Measurements from ENCODE around the gene MEGF9. TPM values are rescaled to one million over a fixed set of nuclear protein-coding genes. Genes with fewer than 3 reads are reported as not detected.

MEGF9 gene
- total RNA-seq, 1 experiment from 2014 or later, result 35.7 TPM

DNA sequence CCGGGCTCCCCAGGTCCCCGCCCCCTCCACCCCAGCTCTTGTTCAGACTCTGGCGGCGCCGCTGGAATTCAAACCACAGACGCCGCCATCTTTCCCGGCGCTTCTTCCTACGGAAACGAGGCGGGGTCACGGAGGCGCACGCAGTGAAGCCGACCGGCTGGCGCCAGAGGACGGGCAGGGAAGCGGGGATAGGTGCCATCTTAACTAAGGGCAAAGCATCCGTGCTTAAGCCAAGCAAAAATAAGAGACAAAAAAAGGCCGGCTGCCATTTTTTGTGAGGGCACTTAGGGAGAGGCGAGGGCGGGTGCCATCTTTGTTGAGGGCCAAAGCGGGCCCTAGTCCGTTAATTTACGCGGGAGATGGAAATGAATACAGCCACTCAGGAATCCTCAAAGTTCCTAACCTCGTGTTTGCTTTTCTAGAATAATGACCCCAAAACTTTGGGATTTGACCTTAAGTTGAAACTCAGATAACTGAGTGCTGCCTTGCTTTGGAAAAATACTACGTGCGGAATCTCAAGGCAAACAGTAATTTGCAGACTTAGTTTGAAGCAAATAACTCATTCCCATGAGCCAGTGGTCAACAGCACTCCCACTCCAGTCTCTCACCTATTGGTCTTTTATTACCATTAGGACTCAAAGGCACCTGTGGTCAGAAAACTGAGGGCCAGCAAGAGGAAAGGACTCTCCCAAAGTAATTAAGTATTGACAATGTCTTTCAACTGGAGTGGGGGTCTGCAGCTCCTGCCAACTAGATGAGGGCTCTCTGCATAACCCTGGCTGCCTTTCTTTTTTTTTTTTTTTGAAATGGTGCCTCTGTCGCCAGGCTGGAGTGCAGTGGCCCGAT is 134.0 kb downstream of the MEGF9 start, which contains the start of gene CDK5RAP2:
Gene CDK5RAP2, minus strand, starts transcription at position 117 of the 846 bp plus-strand sequence. CDS start 189 bp downstream, outside the sequence.
- POLR2A ChIA-PET (ENCODE audit: unreplicated experiment), result interaction anchor here (0.7 kb wide), 1 partner anchor 213 kb away, joined by 3 read pairs; the partner anchor contains the start of gene FBXW2
- Histone ChIP-seq H3K27me3 (ENCODE audit: insufficient read depth, low read depth) (no peaks in the 10 kb centered on the region), H3F3A (ENCODE audit: insufficient read depth, low read depth) (no peaks in the 10 kb centered on the region), H3K36me3 (ENCODE audit: low read depth) (no peaks in the 10 kb centered on the region), H2AFZ (peak within 1 kb of the TSS; percentile 95), H3K79me2 (ENCODE audit: low read depth) (peaks cover 36% of the 10 kb centered on the region), H4K20me1 (ENCODE audit: insufficient read depth) (no peaks in the 10 kb centered on the region), H3K9me2 (ENCODE audit: insufficient read depth) (no peaks in the 10 kb centered on the region), H3K4me2 (peak within 1 kb of the TSS; percentile 79), H3K27ac (no peak within 1 kb of the TSS), H3K9me3 (ENCODE audit: insufficient read depth, low read depth) (no peaks in the 10 kb centered on the region), H3K4me3 (peak within 1 kb of the TSS; percentile 79), H3K4me1 (replicated peaks; ENCODE audit: insufficient read depth) (peaks cover 13% of the 10 kb centered on the region)
- TF ChIP-seq, protein P1, sequence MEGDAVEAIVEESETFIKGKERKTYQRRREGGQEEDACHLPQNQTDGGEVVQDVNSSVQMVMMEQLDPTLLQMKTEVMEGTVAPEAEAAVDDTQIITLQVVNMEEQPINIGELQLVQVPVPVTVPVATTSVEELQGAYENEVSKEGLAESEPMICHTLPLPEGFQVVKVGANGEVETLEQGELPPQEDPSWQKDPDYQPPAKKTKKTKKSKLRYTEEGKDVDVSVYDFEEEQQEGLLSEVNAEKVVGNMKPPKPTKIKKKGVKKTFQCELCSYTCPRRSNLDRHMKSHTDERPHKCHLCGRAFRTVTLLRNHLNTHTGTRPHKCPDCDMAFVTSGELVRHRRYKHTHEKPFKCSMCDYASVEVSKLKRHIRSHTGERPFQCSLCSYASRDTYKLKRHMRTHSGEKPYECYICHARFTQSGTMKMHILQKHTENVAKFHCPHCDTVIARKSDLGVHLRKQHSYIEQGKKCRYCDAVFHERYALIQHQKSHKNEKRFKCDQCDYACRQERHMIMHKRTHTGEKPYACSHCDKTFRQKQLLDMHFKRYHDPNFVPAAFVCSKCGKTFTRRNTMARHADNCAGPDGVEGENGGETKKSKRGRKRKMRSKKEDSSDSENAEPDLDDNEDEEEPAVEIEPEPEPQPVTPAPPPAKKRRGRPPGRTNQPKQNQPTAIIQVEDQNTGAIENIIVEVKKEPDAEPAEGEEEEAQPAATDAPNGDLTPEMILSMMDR (conservative IDR thresholded peaks at IDR 0.05), result no peak
- no peak for TF ChIP-seq EZH2 (IDR thresholded peaks at IDR 0.05; ENCODE audit: low read depth)
- intact Hi-C loops (cut with micrococcal nuclease; ENCODE audit: unreplicated experiment), result loop anchor here (1.0 to 2.0 kb wide), 2 partner anchors 151 to 263 kb away; no protein-coding TSS in a partner anchor
- CTCF ChIA-PET, result no interaction called here
- TSS peak; percentile 26 for BruUV-seq (replicated peaks)
- peak; percentile 91 to 95 for DNase-seq

DNA sequence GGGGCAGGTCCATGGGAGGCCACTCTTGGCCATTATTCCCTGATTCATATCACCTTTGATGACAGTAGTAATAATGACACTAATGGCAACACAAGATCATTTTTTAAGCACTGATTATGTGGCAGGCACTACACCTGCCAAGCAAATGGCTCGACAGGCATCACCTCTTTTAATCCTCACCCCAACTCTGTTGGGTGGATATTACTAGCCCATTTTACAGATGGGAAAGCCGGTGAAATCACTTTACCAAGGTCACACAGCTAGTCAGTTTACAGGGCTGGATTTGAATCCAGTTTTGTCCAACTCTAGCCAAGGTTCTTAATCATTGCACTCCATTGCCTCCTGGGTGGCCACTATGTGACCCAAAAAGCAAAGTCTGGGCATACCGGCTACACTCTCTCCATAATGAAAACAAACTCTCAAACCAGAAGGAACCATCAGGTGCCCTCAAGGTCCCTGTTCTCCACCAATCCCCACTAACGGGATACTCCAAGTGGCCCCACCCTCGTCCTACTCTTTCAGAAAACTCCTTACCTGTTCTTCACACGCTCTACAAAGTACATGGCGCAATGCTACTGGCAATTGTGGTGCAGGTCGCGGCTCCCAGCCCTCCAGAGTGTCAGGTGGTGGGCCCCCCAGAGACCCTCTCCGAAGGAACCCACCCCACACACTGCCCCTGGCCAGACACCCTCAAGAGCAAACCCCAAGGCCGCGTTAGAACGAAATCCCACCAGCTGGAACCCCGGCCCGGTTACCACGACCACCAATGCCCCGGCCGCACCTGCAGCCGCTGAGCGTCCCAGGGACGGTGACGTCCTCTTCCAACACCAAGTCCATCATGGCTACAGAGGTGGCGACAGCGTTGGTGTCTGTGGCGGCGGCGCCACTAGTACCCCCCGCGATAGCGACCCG is 134.9 kb downstream of the MEGF9 start:
- H2AFZ ChIP-seq, result peak overlapping the region; percentile 93
- ChIA-PET CTCF (no interaction called here), POLR2A (ENCODE audit: unreplicated experiment) (interaction anchor here (0.7 kb wide), 2 partner anchors 39 to 214 kb away, joined by 3 to 5 read pairs; partner anchors contain the start of gene FBXW2)
- BruUV-seq (replicated peaks), result no TSS peak
- intact Hi-C loops (cut with micrococcal nuclease; ENCODE audit: unreplicated experiment), result loop anchor here (1.0 to 2.0 kb wide), 2 partner anchors 151 to 264 kb away; no protein-coding TSS in a partner anchor
- no peak for TF ChIP-seq EZH2 (IDR thresholded peaks at IDR 0.05; ENCODE audit: low read depth)
- TF ChIP-seq, protein P1 (conservative IDR thresholded peaks at IDR 0.05), result no peak
- H3K9me3 ChIP-seq (ENCODE audit: insufficient read depth, low read depth), result no peaks in the 10 kb centered on the region
- no peaks in the 10 kb centered on the region for H3K36me3 ChIP-seq (ENCODE audit: low read depth)
- peak in 1 of 2 experiments; percentile 22 for DNase-seq
- H3K9me2 ChIP-seq (ENCODE audit: insufficient read depth), result no peaks in the 10 kb centered on the region
- no peaks in the 10 kb centered on the region for H3K27me3 ChIP-seq (ENCODE audit: insufficient read depth, low read depth)
- H4K20me1 ChIP-seq (ENCODE audit: insufficient read depth), result no peaks in the 10 kb centered on the region
- peaks cover 42% of the 10 kb centered on the region for H3K79me2 ChIP-seq (ENCODE audit: low read depth)
- peaks cover 13% of the 10 kb centered on the region for H3K4me1 ChIP-seq (replicated peaks; ENCODE audit: insufficient read depth)
- peak overlapping the region; percentile 79 for H3K4me3 ChIP-seq
- peak overlapping the region; percentile 79 for H3K4me2 ChIP-seq
- H3F3A ChIP-seq (ENCODE audit: insufficient read depth, low read depth), result no peaks in the 10 kb centered on the region
- no peak overlapping the region for H3K27ac ChIP-seq

DNA sequence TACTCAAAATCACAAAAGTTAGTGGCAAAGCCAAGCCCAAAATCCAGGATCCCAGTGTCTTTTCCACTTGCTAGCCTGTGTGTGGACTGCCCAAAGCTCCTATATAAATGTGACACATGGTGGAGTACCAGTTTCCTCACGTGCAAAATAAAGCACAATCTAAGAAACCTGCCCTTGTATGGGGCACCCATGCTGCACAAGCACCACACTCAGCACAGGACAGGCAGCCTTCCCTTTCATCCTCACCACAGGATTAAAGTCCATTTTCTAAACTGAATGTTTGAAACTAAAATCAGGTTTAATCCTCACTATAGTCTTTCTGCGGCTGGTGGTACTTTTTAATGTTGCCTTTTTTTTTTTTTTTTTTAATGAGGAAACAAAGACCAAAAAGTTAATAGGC is 139.8 kb downstream of the MEGF9 start:
- H2AFZ ChIP-seq, result no peak overlapping the region
- no TSS peak for BruUV-seq (replicated peaks)
- H4K20me1 ChIP-seq (ENCODE audit: insufficient read depth), result no peaks in the 10 kb centered on the region
- H3K27ac ChIP-seq, result no peak overlapping the region
- intact Hi-C loops (cut with micrococcal nuclease; ENCODE audit: unreplicated experiment), result no loop called here
- no peaks in the 10 kb centered on the region for H3K9me2 ChIP-seq (ENCODE audit: insufficient read depth)
- no peak for TF ChIP-seq EZH2 (IDR thresholded peaks at IDR 0.05; ENCODE audit: low read depth)
- TF ChIP-seq, protein P1 (conservative IDR thresholded peaks at IDR 0.05), result no peak
- no peak for DNase-seq
- no peaks in the 10 kb centered on the region for H3K27me3 ChIP-seq (ENCODE audit: insufficient read depth, low read depth)
- ChIA-PET POLR2A (ENCODE audit: unreplicated experiment) (no interaction called here), CTCF (no interaction called here)
- H3F3A ChIP-seq (ENCODE audit: insufficient read depth, low read depth), result no peaks in the 10 kb centered on the region
- peaks cover 44% of the 10 kb centered on the region for H3K79me2 ChIP-seq (ENCODE audit: low read depth)
- no peak overlapping the region for H3K4me3 ChIP-seq
- 0 out of 2 replicates have a peak, but pooled peaks cover 3% of the 10 kb centered on the region for H3K36me3 ChIP-seq (ENCODE audit: low read depth)
- H3K9me3 ChIP-seq (ENCODE audit: insufficient read depth, low read depth), result no peaks in the 10 kb centered on the region
- H3K4me2 ChIP-seq, result no peak overlapping the region
- H3K4me1 ChIP-seq (replicated peaks; ENCODE audit: insufficient read depth), result peaks cover 8% of the 10 kb centered on the region

Data from PC-9 (cell line).